HepG2 (cell line): ENCODE measurements around the gene ABCC12. TPM values are rescaled to one million over a fixed set of nuclear protein-coding genes. Genes with fewer than 3 reads are reported as not detected.

ENCODE experiments used
- ATAC-seq: fragments of 200-7000 bp; cut with Tn5 transposase; 3 replicates; pipeline ENCODE4 v1.9.1; 2020; ENCODE audit warnings: mild to moderate bottlenecking, moderate library complexity
- BruUV-seq: library from RNA; stranded (reverse); fragments of 400-500 nt; replicated peaks from 2 replicates; lab custom pipeline; 2021; lab: Mats Ljungman, UMichigan
- CTCF ChIA-PET: fragments of 300-600 bp; formaldehyde crosslinking; extraction: SDS; loops from one replicate; lab custom pipeline; 2021; ENCODE audit warnings: low total read pairs, inconsistent platforms, low intra/inter-chr PET ratio; lab: Yijun Ruan, JAX
- POLR2A ChIA-PET: fragments of 350-600 bp; sonication (Branson Sonifier 250); formaldehyde crosslinking; loops from one replicate; lab custom pipeline; 2020; ENCODE audit warnings: antibody characterized with exemption, inconsistent platforms; lab: Yijun Ruan, JAX
- DNase-seq: peaks from one replicate; pipeline ENCODE4 v3.0.0-alpha.2; 2015; ENCODE audit warnings: low spot score
- FAIRE-seq: peaks from 3 replicates; lab custom pipeline; 2011; peaks lifted over from hg19 to GRCh38; lab: Jason Lieb, UNC
- H2AFZ ChIP-seq: one replicate; pipeline ENCODE4 v1.6.1; 2011; ENCODE audit warnings: low read length, inconsistent platforms
- H3K27ac ChIP-seq: fragments of 300-600 bp; 3 replicates; pipeline ENCODE4 v1.8.0; 2011; ENCODE audit warnings: mixed run types, mild to moderate bottlenecking, mixed read lengths, low read length, inconsistent platforms; ENCODE audit not compliant: insufficient read depth; ENCODE audit errors: extremely low read length
- H3K27me3 ChIP-seq, 2 experiments: fragments of 200-600 bp in 1 of 2; 2 replicates in 1 of 2; 3 replicates in 1 of 2; pipeline versions ENCODE4 v1.6.0 to v1.8.0; 2011; ENCODE audit warnings: low read length in 2 of 2, mild to moderate bottlenecking in 2 of 2, moderate library complexity in 2 of 2, inconsistent platforms in 1 of 2; ENCODE audit not compliant: insufficient read depth in 2 of 2, control insufficient read depth in 1 of 2
- H3K36me3 ChIP-seq, 2 experiments: fragments of 200-600 bp in 1 of 2; replicated peaks in 1 of 2; 2 replicates in 1 of 2; 3 replicates in 1 of 2; pipeline versions ENCODE4 v1.5.1 to v1.8.0; 2011; ENCODE audit warnings: low read length in 2 of 2, inconsistent platforms in 1 of 2; ENCODE audit not compliant: insufficient read depth in 2 of 2, control insufficient read depth in 1 of 2
- H3K4me1 ChIP-seq: 2 replicates; pipeline ENCODE4 v1.5.1; 2012; ENCODE audit warnings: low read length, inconsistent platforms; ENCODE audit not compliant: insufficient read depth
- H3K4me2 ChIP-seq: 2 replicates; pipeline ENCODE4 v1.6.0; 2011; ENCODE audit warnings: low read depth, low read length, inconsistent platforms
- H3K4me3 ChIP-seq, 3 experiments: fragments of 200-600 bp in 1 of 3; sonication (generic), shearing (Covaris generic) in 1 of 3; replicated peaks in 1 of 3; 2 replicates each; pipeline ENCODE4 v1.5.1; 2011 to 2016; ENCODE audit warnings: low read length in 3 of 3, inconsistent platforms in 2 of 3, low read depth in 2 of 3, mild to moderate bottlenecking in 2 of 3, control low read depth in 1 of 3, mixed read lengths in 1 of 3; ENCODE audit not compliant: insufficient read depth in 1 of 3
- H3K79me2 ChIP-seq: one replicate; pipeline ENCODE4 v1.6.1; 2011; ENCODE audit warnings: low read length, inconsistent platforms; ENCODE audit not compliant: insufficient read depth
- H3K9ac ChIP-seq: 2 replicates; pipeline ENCODE4 v1.6.0; 2011; ENCODE audit warnings: mild to moderate bottlenecking, low read depth, low read length, inconsistent platforms; ENCODE audit not compliant: insufficient read depth
- H3K9me3 ChIP-seq: 2 replicates; pipeline ENCODE4 v1.5.1; 2012; ENCODE audit warnings: mild to moderate bottlenecking, low read length
- H4K20me1 ChIP-seq: 2 replicates; pipeline ENCODE4 v1.6.0; 2011; ENCODE audit warnings: inconsistent platforms, mild to moderate bottlenecking, low read length, moderate library complexity; ENCODE audit not compliant: insufficient read depth
- DDIT3 ChIP-seq: sonication (generic); formaldehyde crosslinking; IDR thresholded peaks from 2 replicates; pipeline ENCODE4 v1.4.0; 2020; ENCODE audit warnings: mild to moderate bottlenecking, missing genetic modification reagents
- FOXA1 ChIP-seq, 2 experiments: fragments of 450-650 bp in 1 of 2; sonication (generic) in 1 of 2; formaldehyde crosslinking in 1 of 2; IDR thresholded peaks; 2 replicates each; pipeline versions ENCODE4 v1.4.0 to v1.6.1; 2016 to 2020; ENCODE audit warnings: missing genetic modification reagents in 1 of 2
- HIC2 ChIP-seq: sonication (generic); formaldehyde crosslinking; IDR thresholded peaks from 2 replicates; pipeline ENCODE4 v1.9.0; 2022; ENCODE audit warnings: low read depth, missing genetic modification reagents
- TAF1 ChIP-seq: sonication (generic); formaldehyde crosslinking; IDR thresholded peaks from 2 replicates; pipeline ENCODE4 v1.4.0; 2020; ENCODE audit warnings: missing genetic modification reagents
- TFAP4 ChIP-seq: sonication (generic); IDR thresholded peaks from 2 replicates; pipeline ENCODE4 v1.6.1; 2016; ENCODE audit warnings: low read depth, borderline replicate concordance
- ZBTB44 ChIP-seq: sonication (generic); formaldehyde crosslinking; IDR thresholded peaks from 2 replicates; pipeline ENCODE4 v1.4.0; 2020; ENCODE audit warnings: missing genetic modification reagents
- ZBTB46 ChIP-seq: sonication (generic); formaldehyde crosslinking; IDR thresholded peaks from 2 replicates; pipeline ENCODE4 v1.4.0; 2020; ENCODE audit warnings: mild to moderate bottlenecking, missing genetic modification reagents, borderline replicate concordance
- ZEB1 ChIP-seq: IDR thresholded peaks from 2 replicates; pipeline ENCODE4 v1.6.1; 2012; ENCODE audit warnings: mild to moderate bottlenecking, low read depth, inconsistent platforms; ENCODE audit not compliant: insufficient replicate concordance
- ZNF543 ChIP-seq: sonication (generic); formaldehyde crosslinking; IDR thresholded peaks from 2 replicates; pipeline ENCODE4 v1.4.0; 2020; ENCODE audit warnings: mild to moderate bottlenecking, missing genetic modification reagents
- ZNF790 ChIP-seq: sonication (generic); formaldehyde crosslinking; IDR thresholded peaks from 2 replicates; pipeline ENCODE4 v1.8.0; 2022; ENCODE audit warnings: missing genetic modification reagents, mild to moderate bottlenecking, borderline replicate concordance
- ZNF816 ChIP-seq: sonication (generic); formaldehyde crosslinking; IDR thresholded peaks from 2 replicates; pipeline ENCODE4 v1.8.0; 2022; ENCODE audit warnings: missing genetic modification reagents, mild to moderate bottlenecking, borderline replicate concordance
- WGBS: methylation state at CpG from one replicate; pipeline ENCODE4 v1.1.6; 2017; ENCODE audit warnings: low lambda C conversion rate; 5-methylcytosine and 5-hydroxymethylcytosine counted together
- in situ Hi-C: cut with HindIII; loops from 2 replicates; pipeline ENCODE4 v1.10.0; 2017; ENCODE audit warnings: low pct_unique_long_range_greater_than_20kb; ENCODE audit not compliant: extremely low pct_ligation_motif_present
- intact Hi-C: fragments of 100-400 bp; cut with micrococcal nuclease; formaldehyde crosslinking; loops from one replicate; pipeline ENCODE4 v1.10.0; 2022; ENCODE audit not compliant: unreplicated experiment
- polyA plus RNA-seq, 8 experiments: library from polyadenylated mRNA; depleted of rRNA in 3 of 8; stranded (reverse) in 7 of 8; unstranded in 1 of 8; fragments of >200 nt; fragmentation: Illumina TruSeq in 4 of 8; extraction: Trizol in 4 of 8; gene quantifications; 2 replicates each; pipeline versions ENCODE4 v1.2.1 to v1.2.3, GENCODE V29; 2011 to 2016; ENCODE audit warnings: low read depth in 4 of 8, missing spikeins in 1 of 8, mixed read lengths in 1 of 8; ENCODE audit not compliant: insufficient read depth in 1 of 8
- total RNA-seq, 5 experiments: library from RNA; depleted of rRNA; stranded (reverse); fragments of >200 nt; fragmentation: Illumina TruSeq; extraction: Trizol; gene quantifications; 2 replicates each; pipeline ENCODE4 v1.2.3, GENCODE V29; 2016; ENCODE audit warnings: low read depth in 1 of 5

Gene ABCC12
- total and polyA plus RNA-seq, 2 of the 13 experiments (the other 11 are each of a cell fraction or from before 2014, with no cell fraction given): not detected

GRCh38 chr16:48146131-48146530 lies 9.7 kb downstream of the ABCC12 start (continued):
- no peak for TF ChIP-seq TAF1 (CRISPR knock-in tag)
- no peak for TF ChIP-seq HIC2 (CRISPR knock-in tag)
- TF ChIP-seq ZBTB46 (CRISPR knock-in tag): no peak

GRCh38 chr16:48143812-48144368 lies 11.9 kb downstream of the ABCC12 start:
- Histone ChIP-seq H3K4me3 (no peak overlapping the region), H3K9me3 (no peaks in the 10 kb centered on the region), H3K79me2 (no peaks in the 10 kb centered on the region), H3K36me3 (no peaks in the 10 kb centered on the region), H3K27me3 (peaks cover 0 to 30% of the 10 kb centered on the region in 2 experiments; a peak in 2 of 5 replicates), H3K4me1 (no peaks in the 10 kb centered on the region), H3K9ac (no peak overlapping the region), H2AFZ (no peak overlapping the region), H3K27ac (no peak overlapping the region), H3K4me2 (no peak overlapping the region), H4K20me1 (no peaks in the 10 kb centered on the region)
- WGBS: 40% methylated on average over 9 of the region's 9 CpGs
- ChIA-PET POLR2A (no interaction called here), CTCF (no interaction called here)
- ATAC-seq (no peak), FAIRE-seq (no peak), DNase-seq (no peak)
- intact Hi-C loops (no loop called here), in situ Hi-C loops (no loop called here)
- BruUV-seq: no TSS peak
- no peak for TF ChIP-seq FOXA1 (IDR thresholded peaks at IDR 0.05)
- no peak for TF ChIP-seq FOXA1 (CRISPR knock-in tag; IDR thresholded peaks at IDR 0.05)
- TF ChIP-seq ZEB1: no peak
- no peak for TF ChIP-seq ZNF790
- no peak for TF ChIP-seq TFAP4
- TF ChIP-seq ZNF543 (CRISPR knock-in tag): no peak
- TF ChIP-seq ZBTB44 (CRISPR knock-in tag): no peak
- TF ChIP-seq DDIT3 (CRISPR knock-in tag): no peak
- no peak for TF ChIP-seq ZNF816 (CRISPR knock-in tag)
